Left lung (tissue), 10 donors: ENCODE measurements around the gene GRM5. TPM values are rescaled to one million over a fixed set of nuclear protein-coding genes. Genes with fewer than 3 reads are reported as not detected.

ENCODE experiments used
- ATAC-seq: fragments of 200-7000 bp; cut with Tn5 transposase; one replicate; pipeline ENCODE4 v1.9.1; 2020; ENCODE audit warnings: moderate library complexity
- DNase-seq, 4 donors: peaks; one replicate each; pipeline ENCODE4 v3.0.0-alpha.2; 2013 to 2020
- H3K27ac ChIP-seq, 2 donors: fragments of 200-600 bp; sonication (generic) in 1 of 2; one replicate each; pipeline versions ENCODE4 v1.5.0 to v1.8.0; 2020 to 2021
- H3K27me3 ChIP-seq, 2 donors: fragments of 200-600 bp; sonication (generic) in 1 of 2; one replicate each; pipeline versions ENCODE4 v1.5.0 to v1.8.0; 2020 to 2021
- H3K36me3 ChIP-seq, 2 donors: fragments of 200-600 bp; sonication (generic) in 1 of 2; one replicate each; pipeline versions ENCODE4 v1.5.0 to v1.8.0; 2020 to 2021
- H3K4me1 ChIP-seq, 2 donors: fragments of 200-600 bp; one replicate each; pipeline ENCODE4 v1.8.0; 2021
- H3K4me3 ChIP-seq, 2 donors: fragments of 200-600 bp; sonication (generic) in 1 of 2; one replicate each; pipeline versions ENCODE4 v1.5.0 to v1.8.0; 2020 to 2021; ENCODE audit warnings: mild to moderate bottlenecking in 1 of 2
- H3K9me3 ChIP-seq, 2 donors: fragments of 200-600 bp; sonication (generic) in 1 of 2; one replicate each; pipeline versions ENCODE4 v1.5.0 to v1.8.0; 2020 to 2021
- CTCF ChIP-seq, 2 donors: fragments of 200-600 bp; sonication (generic) in 1 of 2; IDR thresholded peaks; one replicate each; pipeline versions ENCODE4 v1.5.0 to v1.8.0; 2021; ENCODE audit warnings: antibody characterized with exemption in 2 of 2
- intact Hi-C, 2 donors: fragments of 100-400 bp; cut with DNase I; formaldehyde crosslinking; loops; one replicate each; pipeline versions ENCODE4 v1.11.2 to v1.14.2; 2022
- polyA plus RNA-seq, 6 donors: library from polyadenylated mRNA; unstranded; fragments of 120-200 nt; gene quantifications; one replicate each; pipeline ENCODE4 v1.2.1, GENCODE V29; 2013; ENCODE audit not compliant: insufficient read length in 6 of 6
- total RNA-seq, 2 donors: library from RNA; stranded (reverse); fragmentation: NEBNext Ultra II Directional; extraction: Animal tissue kit (Norgen Biotek cat#: 25700); gene quantifications; one replicate each; pipeline ENCODE4 v1.2.1, GENCODE V29; 2021
- donor health status: DM: no; HTN: yes; CAD: no.
- donor health status: DM: no; HTN: no; CAD: no.

The GRM5 gene
- total and polyA plus RNA-seq, 8 donors, result 0.03 to 0.08 (median 0.04) TPM; not detected in 4

- ATAC-seq, result no peak
- intact Hi-C loops, result no loop called here
- Histone ChIP-seq H3K9me3 (peaks cover 0 to 6% of the 10 kb centered on the region in 2 donors), H3K4me1 (no peaks in the 10 kb centered on the region), H3K36me3 (no peaks in the 10 kb centered on the region), H3K27me3 (no peaks in the 10 kb centered on the region), H3K4me3 (no peak overlapping the region), H3K27ac (no peak overlapping the region)
- TF ChIP-seq CTCF (IDR thresholded peaks at IDR 0.05), result no peak
- no peak for DNase-seq
These were observed 250.3 kb downstream of the GRM5 start for GRCh38 chr11:88815505-88815904.

- Histone ChIP-seq H3K9me3 (peaks cover 0 to 6% of the 10 kb centered on the region in 2 donors), H3K27me3 (no peaks in the 10 kb centered on the region), H3K4me3 (no peak overlapping the region), H3K4me1 (no peaks in the 10 kb centered on the region), H3K27ac (no peak overlapping the region), H3K36me3 (no peaks in the 10 kb centered on the region)
- TF ChIP-seq CTCF (IDR thresholded peaks at IDR 0.05), result no peak
- intact Hi-C loops, result no loop called here
- DNase-seq (no peak), ATAC-seq (no peak)
These were observed 251.7 kb downstream of the GRM5 start for GRCh38 chr11:88814076-88814475.

- Histone ChIP-seq H3K27me3 (no peaks in the 10 kb centered on the region), H3K4me3 (no peak overlapping the region), H3K4me1 (no peaks in the 10 kb centered on the region), H3K27ac (no peak overlapping the region), H3K36me3 (no peaks in the 10 kb centered on the region), H3K9me3 (peaks cover 0 to 6% of the 10 kb centered on the region in 2 donors)
- DNase-seq (no peak), ATAC-seq (no peak)
- no peak for TF ChIP-seq CTCF (IDR thresholded peaks at IDR 0.05)
- intact Hi-C loops, result no loop called here
These were observed 252.4 kb downstream of the GRM5 start for GRCh38 chr11:88813233-88813915.

- intact Hi-C loops, result no loop called here
- H3K9me3 ChIP-seq, result peaks cover 0 to 5% of the 10 kb centered on the region in 2 donors
- ATAC-seq, result no peak
These were observed 255.2 kb downstream of the GRM5 start for GRCh38 chr11:88810420-88811097.

More at GRCh38 chr11:88810420-88811097, 255.2 kb downstream of the GRM5 start:
- no peaks in the 10 kb centered on the region for H3K27me3 ChIP-seq
- H3K36me3 ChIP-seq, result no peaks in the 10 kb centered on the region
- no peak overlapping the region for H3K27ac ChIP-seq
- H3K4me3 ChIP-seq, result no peak overlapping the region
- TF ChIP-seq CTCF (IDR thresholded peaks at IDR 0.05), result no peak
- no peaks in the 10 kb centered on the region for H3K4me1 ChIP-seq
- DNase-seq, result no peak
